ENCODE data around the gene LUZP1. TPM values are rescaled to one million over a fixed set of nuclear protein-coding genes. Genes with fewer than 3 reads are reported as not detected.

Gene LUZP1
- total RNA-seq, 2 donors from 2014 or later, result 43.5 to 49.4 TPM

GRCh38 chr1:23169727-23170335 is 1.2 kb upstream of the LUZP1 start:
- Mint-ChIP-seq H3K4me1 (peaks cover 10% of the 10 kb centered on the region), H3K36me3 (ENCODE audit: low read depth) (peaks cover 2% of the 10 kb centered on the region), H3K27me3 (ENCODE audit: insufficient read depth) (peaks cover 15% of the 10 kb centered on the region), H3K27ac (no peak overlapping the region), H3K9me3 (no peaks in the 10 kb centered on the region), H3K4me3 (peak overlapping the region; percentile 92)
- peaks cover 4% of the 10 kb centered on the region for H3K36me3 ChIP-seq (ENCODE audit: control insufficient read depth, insufficient read depth, low read length)
- no peaks in the 10 kb centered on the region for H3K9me3 ChIP-seq (ENCODE audit: control insufficient read depth, low read length)
- no peaks in the 10 kb centered on the region for H3K4me1 ChIP-seq (ENCODE audit: control insufficient read depth, insufficient read depth, low read length)
- no peak overlapping the region for H3K4me3 ChIP-seq (ENCODE audit: low read length)
- DNase-seq, result peak; percentile 70
- no peak overlapping the region for H3K9ac ChIP-seq (ENCODE audit: extremely low read depth, low read length, poor library complexity, severe bottlenecking)
- no peak for TF ChIP-seq CTCF (conservative IDR thresholded peaks at IDR 0.05)
- 84 to 87% methylated on average over 5 of the region's 5 CpGs for WGBS, 2 experiments (ENCODE audit: insufficient coverage in 1 of 2, insufficient read length in 1 of 2)
- no peak overlapping the region for H3K27ac ChIP-seq (ENCODE audit: low read depth, low read length)
- H3K27me3 ChIP-seq (ENCODE audit: control insufficient read depth, insufficient read depth, low read length, poor library complexity, severe bottlenecking), result no peaks in the 10 kb centered on the region

GRCh38 chr1:23169195-23169575 is 529 bp upstream of the LUZP1 start:
- peaks cover 8% of the 10 kb centered on the region for H3K36me3 ChIP-seq (ENCODE audit: control insufficient read depth, insufficient read depth, low read length)
- peak overlapping the region; percentile 92 for H3K4me3 Mint-ChIP-seq
- peaks cover 2% of the 10 kb centered on the region for H3K36me3 Mint-ChIP-seq (ENCODE audit: low read depth)
- H3K9ac ChIP-seq (ENCODE audit: extremely low read depth, low read length, poor library complexity, severe bottlenecking), result no peak overlapping the region
- H3K27me3 Mint-ChIP-seq (ENCODE audit: insufficient read depth), result peaks cover 9% of the 10 kb centered on the region
- no peaks in the 10 kb centered on the region for H3K4me1 ChIP-seq (ENCODE audit: control insufficient read depth, insufficient read depth, low read length)
- peaks cover 10% of the 10 kb centered on the region for H3K4me1 Mint-ChIP-seq
- no peak overlapping the region for H3K4me3 ChIP-seq (ENCODE audit: low read length)
- H3K9me3 Mint-ChIP-seq, result no peaks in the 10 kb centered on the region
- H3K27ac ChIP-seq (ENCODE audit: low read depth, low read length), result no peak overlapping the region
- no peaks in the 10 kb centered on the region for H3K27me3 ChIP-seq (ENCODE audit: control insufficient read depth, insufficient read depth, low read length, poor library complexity, severe bottlenecking)
- no peaks in the 10 kb centered on the region for H3K9me3 ChIP-seq (ENCODE audit: control insufficient read depth, low read length)
- H3K27ac Mint-ChIP-seq, result peak overlapping the region; percentile 96
- no peak for TF ChIP-seq CTCF (conservative IDR thresholded peaks at IDR 0.05)
- no peak for DNase-seq
- 87 to 92% methylated on average over 11 to 14 of the region's 14 CpGs for WGBS, 2 experiments (ENCODE audit: insufficient coverage in 1 of 2, insufficient read length in 1 of 2)

- peak overlapping the region; percentile 95 for H3K4me3 ChIP-seq (ENCODE audit: low read length)
- 0 to 1% methylated on average over 17 to 44 of the region's 49 CpGs for WGBS, 2 experiments (ENCODE audit: insufficient coverage in 1 of 2, insufficient read length in 1 of 2)
- Mint-ChIP-seq H3K4me1 (peaks cover 10% of the 10 kb centered on the region), H3K27me3 (ENCODE audit: insufficient read depth) (peaks cover 5% of the 10 kb centered on the region), H3K4me3 (peak overlapping the region; percentile 92), H3K27ac (peak overlapping the region; percentile 96), H3K9me3 (no peaks in the 10 kb centered on the region), H3K36me3 (ENCODE audit: low read depth) (peaks cover 2% of the 10 kb centered on the region)
- peak overlapping the region; percentile 95 for H3K27ac ChIP-seq (ENCODE audit: low read depth, low read length)
- no peak for TF ChIP-seq CTCF (conservative IDR thresholded peaks at IDR 0.05)
- no peaks in the 10 kb centered on the region for H3K4me1 ChIP-seq (ENCODE audit: control insufficient read depth, insufficient read depth, low read length)
- no peak for DNase-seq
- H3K27me3 ChIP-seq (ENCODE audit: control insufficient read depth, insufficient read depth, low read length, poor library complexity, severe bottlenecking), result no peaks in the 10 kb centered on the region
- peaks cover 8% of the 10 kb centered on the region for H3K36me3 ChIP-seq (ENCODE audit: control insufficient read depth, insufficient read depth, low read length)
- H3K9ac ChIP-seq (ENCODE audit: extremely low read depth, low read length, poor library complexity, severe bottlenecking), result peak overlapping the region; percentile 94
- no peaks in the 10 kb centered on the region for H3K9me3 ChIP-seq (ENCODE audit: control insufficient read depth, low read length)
Observed at GRCh38 chr1:23168079-23168444, 594 bp downstream of the LUZP1 start.
